CD4-positive, CD25-positive, alpha-beta regulatory T cell (primary cell): ENCODE measurements around the gene CEP120. TPM values are rescaled to one million over a fixed set of nuclear protein-coding genes. Genes with fewer than 3 reads are reported as not detected.
A peak's percentile ranks its signal among the peaks of the same experiment; 100 is the strongest.

ENCODE experiments used
- ATAC-seq, 2 donors: fragments of 150-1000 bp; cut with Tn5 transposase; one replicate each; pipeline ENCODE4 v1.10.0; 2021; ENCODE audit warnings: low read depth in 2 of 2, moderate number of reproducible peaks in 2 of 2, moderate library complexity in 1 of 2
- DNase-seq, 3 donors: peaks; one replicate each; pipeline versions ENCODE4 v3.0.0 to v3.0.0-alpha.2; 2012 to 2022; ENCODE audit warnings: mixed read lengths in 1 of 3
- H3K27ac ChIP-seq: one replicate; pipeline ENCODE4 v1.7.0; 2013; ENCODE audit warnings: mild to moderate bottlenecking, low read length; ENCODE audit not compliant: insufficient read depth, poor library complexity, severe bottlenecking
- H3K27me3 ChIP-seq: one replicate; pipeline ENCODE4 v1.7.0; 2013; ENCODE audit warnings: low read length; ENCODE audit not compliant: control insufficient read depth, insufficient read depth
- H3K36me3 ChIP-seq: one replicate; pipeline ENCODE4 v1.7.0; 2013; ENCODE audit warnings: mild to moderate bottlenecking, low read length, moderate library complexity; ENCODE audit not compliant: control insufficient read depth, insufficient read depth
- H3K4me1 ChIP-seq: 2 replicates; pipeline ENCODE4 v1.7.0; 2013; ENCODE audit warnings: mild to moderate bottlenecking, low read length; ENCODE audit not compliant: insufficient read depth, control insufficient read depth, poor library complexity, severe bottlenecking
- H3K4me3 ChIP-seq: one replicate; pipeline ENCODE4 v1.7.0; 2013; ENCODE audit warnings: low read depth, mild to moderate bottlenecking, low read length, moderate library complexity
- H3K9me3 ChIP-seq, 2 experiments: 1 replicate in 1 of 2; 2 replicates in 1 of 2; pipeline ENCODE4 v1.7.0; 2013; ENCODE audit warnings: low read length in 2 of 2, mild to moderate bottlenecking in 1 of 2, moderate library complexity in 1 of 2; ENCODE audit not compliant: control insufficient read depth in 2 of 2
- H3K27ac Mint-ChIP-seq, 3 donors: one replicate each; pipeline ENCODE4 v1.8.0; 2020 to 2022; ENCODE audit warnings: mild to moderate bottlenecking in 3 of 3, mixed read lengths in 3 of 3, moderate library complexity in 2 of 3
- H3K27me3 Mint-ChIP-seq: one replicate; pipeline ENCODE4 v1.8.0; 2022; ENCODE audit warnings: mild to moderate bottlenecking, mixed read lengths
- H3K36me3 Mint-ChIP-seq: one replicate; pipeline ENCODE4 v1.8.0; 2020; ENCODE audit warnings: mixed read lengths
- H3K4me1 Mint-ChIP-seq, 4 donors: one replicate each; pipeline ENCODE4 v1.8.0; 2020 to 2022; ENCODE audit warnings: mixed read lengths in 4 of 4, mild to moderate bottlenecking in 1 of 4
- H3K4me3 Mint-ChIP-seq, 4 donors: one replicate each; pipeline ENCODE4 v1.8.0; 2020 to 2022; ENCODE audit warnings: mild to moderate bottlenecking in 4 of 4, mixed read lengths in 4 of 4, moderate library complexity in 3 of 4
- H3K9me3 Mint-ChIP-seq, 7 donors: one replicate each; pipeline ENCODE4 v1.8.0; 2020 to 2022; ENCODE audit warnings: mixed read lengths in 7 of 7, mild to moderate bottlenecking in 3 of 7, moderate library complexity in 2 of 7
- polyA plus RNA-seq, 4 donors: library from polyadenylated mRNA; unstranded; fragments of 300-500 nt; fragmentation: Illumina TruSeq; gene quantifications; one replicate each; pipeline ENCODE4 v1.2.3, GENCODE V29; 2021
- total RNA-seq: library from RNA; stranded (reverse); gene quantifications from one replicate; pipeline ENCODE4 v1.2.3, GENCODE V29; 2022

The CEP120 gene
- total and polyA plus RNA-seq, 5 donors from 2014 or later, result 24.7 to 79.9 (median 30.1) TPM

DNA sequence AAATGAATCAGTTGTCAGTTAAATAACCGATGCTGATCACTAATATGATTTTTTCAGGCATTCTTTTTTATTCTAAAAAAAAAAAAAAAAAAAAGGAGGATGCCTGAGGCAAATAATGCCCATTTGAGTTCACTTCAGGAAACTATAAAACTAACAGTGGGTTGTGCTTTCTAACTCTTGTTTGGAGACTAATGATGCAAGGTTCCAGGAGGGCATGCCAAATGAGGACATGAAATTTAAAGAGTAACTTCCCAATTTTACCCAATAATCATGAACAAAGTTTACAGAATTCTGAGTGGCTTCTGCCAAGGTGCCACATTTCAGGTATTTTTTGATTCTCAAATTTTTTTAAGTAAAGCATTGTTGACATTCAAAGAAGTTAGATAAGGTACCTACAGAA lies 41.0 kb downstream of the CEP120 start:
- Histone ChIP-seq H3K4me1 (no peaks in the 10 kb centered on the region), H3K4me3 (no peak overlapping the region), H3K27ac (no peak overlapping the region), H3K27me3 (no peaks in the 10 kb centered on the region), H3K36me3 (peaks cover 87% of the 10 kb centered on the region), H3K9me3 (no peaks in the 10 kb centered on the region)
- H3K4me3 Mint-ChIP-seq, result no peak overlapping the region
- no peak overlapping the region for H3K27ac Mint-ChIP-seq
- peaks cover 0 to 6% (median 1%) of the 10 kb centered on the region in 4 donors for H3K4me1 Mint-ChIP-seq
- no peaks in the 10 kb centered on the region for H3K27me3 Mint-ChIP-seq
- DNase-seq (no peak), ATAC-seq (no peak)
- H3K36me3 Mint-ChIP-seq, result peaks cover 38% of the 10 kb centered on the region
- H3K9me3 Mint-ChIP-seq, result no peaks in the 10 kb centered on the region

- H3K27me3 ChIP-seq, result no peaks in the 10 kb centered on the region
- peaks cover 83% of the 10 kb centered on the region for H3K36me3 ChIP-seq
- H3K27me3 Mint-ChIP-seq, result no peaks in the 10 kb centered on the region
- ATAC-seq (no peak), DNase-seq (peak in 1 of 3 donors; percentile 6)
- no peak overlapping the region for H3K4me3 ChIP-seq
- peaks cover 0 to 22% (median 9%) of the 10 kb centered on the region in 4 donors for H3K4me1 Mint-ChIP-seq
- H3K9me3 ChIP-seq, result no peaks in the 10 kb centered on the region
- no peaks in the 10 kb centered on the region for H3K9me3 Mint-ChIP-seq
- H3K27ac Mint-ChIP-seq, result peak overlapping the region in 2 of 3 donors; percentile 21 to 68
- no peak overlapping the region for H3K4me3 Mint-ChIP-seq
- H3K4me1 ChIP-seq, result no peaks in the 10 kb centered on the region
- no peak overlapping the region for H3K27ac ChIP-seq
- H3K36me3 Mint-ChIP-seq, result peaks cover 53% of the 10 kb centered on the region
Measured at GRCh38 chr5:123371575-123372179, 51.5 kb downstream of the CEP120 start.

DNA sequence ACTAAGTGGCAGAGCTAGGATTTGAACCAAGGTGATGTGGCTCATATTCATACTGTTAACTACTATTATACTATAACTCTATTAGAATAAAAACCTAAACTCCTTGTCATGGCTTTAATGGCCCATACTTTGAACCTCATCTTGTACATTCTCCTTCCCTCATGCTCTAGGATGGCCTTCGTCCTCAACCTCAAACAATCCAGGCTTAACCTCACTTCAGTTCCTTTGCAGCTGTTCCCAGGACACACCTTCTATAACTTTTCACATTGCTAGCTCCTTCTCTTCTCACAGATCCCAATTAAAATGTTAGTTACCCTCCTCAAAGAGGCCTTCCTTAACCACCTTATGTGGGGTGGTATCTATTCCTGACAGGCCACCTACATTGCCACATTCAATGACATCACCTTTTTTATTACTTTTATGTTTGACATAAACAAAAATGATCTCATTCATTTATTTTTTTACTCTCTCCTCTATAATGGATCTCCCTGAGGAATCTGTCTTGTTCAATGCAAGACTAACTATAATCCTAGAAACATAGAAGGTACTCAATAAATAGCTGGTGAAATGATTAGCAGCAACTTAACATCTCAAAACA lies 53.7 kb downstream of the CEP120 start:
- peaks cover 69% of the 10 kb centered on the region for H3K36me3 ChIP-seq
- H3K27ac ChIP-seq, result no peak overlapping the region
- Mint-ChIP-seq H3K27ac (peak overlapping the region in 1 of 3 donors; percentile 48), H3K27me3 (no peaks in the 10 kb centered on the region), H3K4me1 (peaks cover 0 to 24% (median 14%) of the 10 kb centered on the region in 4 donors), H3K4me3 (no peak overlapping the region), H3K36me3 (peaks cover 35% of the 10 kb centered on the region), H3K9me3 (no peaks in the 10 kb centered on the region)
- no peaks in the 10 kb centered on the region for H3K27me3 ChIP-seq
- H3K4me1 ChIP-seq, result no peaks in the 10 kb centered on the region
- H3K9me3 ChIP-seq, result no peaks in the 10 kb centered on the region
- no peak overlapping the region for H3K4me3 ChIP-seq
- ATAC-seq, result no peak
- DNase-seq, result no peak

- no peak overlapping the region for H3K27ac ChIP-seq
- peaks cover 66% of the 10 kb centered on the region for H3K36me3 ChIP-seq
- H3K4me3 ChIP-seq, result no peak overlapping the region
- H3K27me3 ChIP-seq, result no peaks in the 10 kb centered on the region
- Mint-ChIP-seq H3K9me3 (no peaks in the 10 kb centered on the region), H3K27ac (no peak overlapping the region), H3K4me1 (peaks cover 0 to 24% (median 14%) of the 10 kb centered on the region in 4 donors), H3K4me3 (no peak overlapping the region), H3K27me3 (no peaks in the 10 kb centered on the region), H3K36me3 (peaks cover 28% of the 10 kb centered on the region)
- no peaks in the 10 kb centered on the region for H3K4me1 ChIP-seq
- peak in 1 of 3 donors; percentile 11 for DNase-seq
- no peaks in the 10 kb centered on the region for H3K9me3 ChIP-seq
- no peak for ATAC-seq
Measured at GRCh38 chr5:123367739-123368138, 55.5 kb downstream of the CEP120 start.

GRCh38 chr5:123365156-123365555 lies 58.0 kb downstream of the CEP120 start:
- Histone ChIP-seq H3K9me3 (no peaks in the 10 kb centered on the region), H3K27ac (no peak overlapping the region), H3K4me3 (no peak overlapping the region), H3K36me3 (peaks cover 65% of the 10 kb centered on the region), H3K27me3 (no peaks in the 10 kb centered on the region), H3K4me1 (no peaks in the 10 kb centered on the region)
- Mint-ChIP-seq H3K36me3 (peaks cover 32% of the 10 kb centered on the region), H3K4me1 (peaks cover 0 to 18% (median 11%) of the 10 kb centered on the region in 4 donors), H3K27ac (peak overlapping the region in 1 of 3 donors; percentile 15), H3K4me3 (no peak overlapping the region), H3K27me3 (no peaks in the 10 kb centered on the region), H3K9me3 (no peaks in the 10 kb centered on the region)
- ATAC-seq (no peak), DNase-seq (no peak)

GRCh38 chr5:123364441-123365155 lies 58.6 kb downstream of the CEP120 start:
- Mint-ChIP-seq H3K27me3 (no peaks in the 10 kb centered on the region), H3K27ac (no peak overlapping the region), H3K9me3 (no peaks in the 10 kb centered on the region), H3K36me3 (peaks cover 37% of the 10 kb centered on the region), H3K4me3 (no peak overlapping the region), H3K4me1 (peaks cover 0 to 15% (median 11%) of the 10 kb centered on the region in 4 donors)
- Histone ChIP-seq H3K36me3 (peaks cover 65% of the 10 kb centered on the region), H3K27ac (no peak overlapping the region), H3K4me1 (no peaks in the 10 kb centered on the region), H3K4me3 (no peak overlapping the region), H3K9me3 (no peaks in the 10 kb centered on the region), H3K27me3 (no peaks in the 10 kb centered on the region)
- ATAC-seq, result no peak
- no peak for DNase-seq

GRCh38 chr5:123360910-123361309 lies 62.3 kb downstream of the CEP120 start:
- Mint-ChIP-seq H3K27me3 (no peaks in the 10 kb centered on the region), H3K9me3 (peaks cover 0 to 6% (median 2%) of the 10 kb centered on the region in 7 donors), H3K4me1 (peaks cover 0 to 11% (median 4%) of the 10 kb centered on the region in 4 donors), H3K4me3 (no peak overlapping the region), H3K27ac (peak overlapping the region in 1 of 3 donors; percentile 29), H3K36me3 (peaks cover 64% of the 10 kb centered on the region)
- Histone ChIP-seq H3K4me1 (no peaks in the 10 kb centered on the region), H3K27ac (no peak overlapping the region), H3K27me3 (no peaks in the 10 kb centered on the region), H3K4me3 (no peak overlapping the region), H3K36me3 (peaks cover 61% of the 10 kb centered on the region), H3K9me3 (no peaks in the 10 kb centered on the region)
- no peak for DNase-seq
- no peak for ATAC-seq
